H1 (cell line): Measurements from ENCODE around the gene PAX5. TPM values are rescaled to one million over a fixed set of nuclear protein-coding genes. Genes with fewer than 3 reads are reported as not detected.

Source experiments
- CTCF ChIA-PET: fragments of 300-600 bp; sonication (Branson Sonifier 250); formaldehyde crosslinking; loops from one replicate; lab custom pipeline; 2021; ENCODE audit not compliant: partially characterized antibody; lab: Charles Lee
- POLR2A ChIA-PET: fragments of 300-600 bp; sonication (Branson Sonifier 250); formaldehyde crosslinking; loops from one replicate; lab custom pipeline; 2021; ENCODE audit warnings: inconsistent platforms; ENCODE audit not compliant: partially characterized antibody; lab: Charles Lee
- DNase-seq, 2 experiments: peaks; one replicate each; pipeline versions ENCODE4 v3.0.0 to v3.0.0-alpha.2; 2010 to 2022; ENCODE audit warnings: low spot score in 2 of 2, low read depth in 1 of 2, mixed read lengths in 1 of 2
- FAIRE-seq: peaks from 2 replicates; lab custom pipeline; 2011; peaks lifted over from hg19 to GRCh38; lab: Jason Lieb, UNC
- H2AFZ ChIP-seq: 2 replicates; pipeline ENCODE4 v1.8.1; 2012; ENCODE audit warnings: low read length, inconsistent platforms
- H2AK5ac ChIP-seq: 2 replicates; pipeline ENCODE4 v1.6.1; 2013; ENCODE audit warnings: low read depth, low read length
- H2BK120ac ChIP-seq: replicated peaks from 2 replicates; pipeline ENCODE3; 2013; ENCODE audit warnings: low read depth, low read length, inconsistent platforms
- H2BK12ac ChIP-seq: 2 replicates; pipeline ENCODE4 v1.6.1; 2013; ENCODE audit warnings: low read depth, low read length
- H2BK15ac ChIP-seq: 2 replicates; pipeline ENCODE4 v1.6.1; 2013; ENCODE audit warnings: low read length
- H2BK20ac ChIP-seq: 2 replicates; pipeline ENCODE4 v1.6.1; 2013; ENCODE audit warnings: low read length
- H2BK5ac ChIP-seq: 2 replicates; pipeline ENCODE4 v1.6.1; 2013; ENCODE audit warnings: low read depth, low read length
- H3K14ac ChIP-seq: 2 replicates; pipeline ENCODE4 v1.6.1; 2013; ENCODE audit warnings: inconsistent platforms; ENCODE audit not compliant: insufficient read length
- H3K18ac ChIP-seq: 2 replicates; pipeline ENCODE4 v1.6.1; 2013; ENCODE audit warnings: low read length; ENCODE audit errors: extremely low read depth
- H3K23ac ChIP-seq: 2 replicates; pipeline ENCODE4 v1.6.1; 2013; ENCODE audit warnings: inconsistent platforms; ENCODE audit not compliant: insufficient read length
- H3K23me2 ChIP-seq: 2 replicates; pipeline ENCODE4 v1.6.1; 2013; ENCODE audit warnings: low read depth, low read length
- H3K27ac ChIP-seq: 2 replicates; pipeline ENCODE4 v1.6.1; 2011; ENCODE audit warnings: low read depth, low read length, inconsistent platforms
- H3K27me3 ChIP-seq, 4 experiments: replicated peaks in 1 of 4; 1 replicate in 1 of 4; 2 replicates in 3 of 4; pipeline versions ENCODE4 v1.6.1 to v1.8.1; 2011 to 2013; ENCODE audit warnings: low read length in 3 of 4, mild to moderate bottlenecking in 3 of 4, inconsistent platforms in 2 of 4, mixed read lengths in 2 of 4, moderate library complexity in 1 of 4; ENCODE audit not compliant: control insufficient read depth in 3 of 4, insufficient read depth in 3 of 4; ENCODE audit errors: extremely low read depth in 1 of 4
- H3K36me3 ChIP-seq, 4 experiments: 2 replicates each; pipeline versions ENCODE4 v1.6.1 to v1.8.1; 2011 to 2013; ENCODE audit warnings: mild to moderate bottlenecking in 4 of 4, low read length in 3 of 4, moderate library complexity in 2 of 4, control low read depth in 1 of 4, inconsistent platforms in 1 of 4; ENCODE audit not compliant: insufficient read depth in 4 of 4, control insufficient read depth in 2 of 4
- H3K4ac ChIP-seq: replicated peaks from 2 replicates; pipeline ENCODE3; 2013; ENCODE audit warnings: low read length, low read depth, mixed read lengths, inconsistent platforms; ENCODE audit not compliant: insufficient read length
- H3K4me1 ChIP-seq, 4 experiments: replicated peaks in 1 of 4; 1 replicate in 1 of 4; 2 replicates in 3 of 4; pipeline versions ENCODE4 v1.6.1 to v1.8.1; 2011 to 2013; ENCODE audit warnings: low read length in 3 of 4, inconsistent platforms in 2 of 4, mixed read lengths in 1 of 4; ENCODE audit not compliant: insufficient read depth in 4 of 4, control insufficient read depth in 3 of 4
- H3K4me2 ChIP-seq, 2 experiments: 2 replicates each; pipeline versions ENCODE4 v1.6.1 to v1.8.1; 2011 to 2013; ENCODE audit warnings: low read depth in 2 of 2, low read length in 2 of 2, control low read depth in 1 of 2, inconsistent platforms in 1 of 2, mild to moderate bottlenecking in 1 of 2; ENCODE audit not compliant: insufficient read depth in 1 of 2
- H3K4me3 ChIP-seq, 4 experiments: fragments of 200-600, 300-600 bp in 1 of 4; sonication (generic), shearing (Covaris generic), sonication (Bioruptor Twin) in 1 of 4; 2 replicates each; pipeline versions ENCODE4 v1.5.1 to v1.8.1; 2011 to 2016; ENCODE audit warnings: low read length in 4 of 4, low read depth in 3 of 4, control low read depth in 2 of 4, inconsistent platforms in 2 of 4, mild to moderate bottlenecking in 2 of 4, mixed read lengths in 1 of 4, moderate library complexity in 1 of 4; ENCODE audit not compliant: insufficient read depth in 2 of 4; ENCODE audit errors: extremely low read depth in 1 of 4
- H3K56ac ChIP-seq: replicated peaks from 2 replicates; pipeline ENCODE3; 2013; ENCODE audit warnings: low read depth, mild to moderate bottlenecking, mixed read lengths, low read length, inconsistent platforms; ENCODE audit not compliant: insufficient read length
- H3K79me1 ChIP-seq: 2 replicates; pipeline ENCODE4 v1.6.1; 2013; ENCODE audit warnings: low read depth, low read length, control low read depth
- H3K79me2 ChIP-seq, 2 experiments: 2 replicates each; pipeline versions ENCODE4 v1.6.1 to v1.8.1; 2012 to 2013; ENCODE audit warnings: low read length in 2 of 2, mild to moderate bottlenecking in 2 of 2, inconsistent platforms in 1 of 2; ENCODE audit not compliant: insufficient read depth in 2 of 2, control insufficient read depth in 1 of 2
- H3K9ac ChIP-seq, 4 experiments: replicated peaks in 1 of 4; 1 replicate in 1 of 4; 2 replicates in 3 of 4; pipeline versions ENCODE4 v1.6.1 to v1.8.1; 2011 to 2013; ENCODE audit warnings: low read depth in 3 of 4, low read length in 3 of 4, control low read depth in 2 of 4, mild to moderate bottlenecking in 2 of 4, moderate library complexity in 2 of 4, inconsistent platforms in 1 of 4; ENCODE audit errors: extremely low read depth in 1 of 4
- H3K9me3 ChIP-seq, 2 experiments: 2 replicates each; pipeline versions ENCODE4 v1.6.1 to v1.8.1; 2012 to 2013; ENCODE audit warnings: mild to moderate bottlenecking in 2 of 2, moderate library complexity in 2 of 2, control low read depth in 1 of 2, inconsistent platforms in 1 of 2, low read depth in 1 of 2, low read length in 1 of 2, mixed read lengths in 1 of 2; ENCODE audit not compliant: insufficient read depth in 2 of 2
- H4K20me1 ChIP-seq, 2 experiments: replicated peaks in 1 of 2; 2 replicates each; pipeline versions ENCODE3 to v1.8.1; 2011 to 2013; ENCODE audit warnings: inconsistent platforms in 2 of 2, low read length in 2 of 2, mild to moderate bottlenecking in 1 of 2; ENCODE audit not compliant: insufficient read depth in 2 of 2, control insufficient read depth in 1 of 2
- H4K5ac ChIP-seq: 2 replicates; pipeline ENCODE4 v1.6.1; 2013; ENCODE audit warnings: low read length, low read depth, mixed read lengths, inconsistent platforms; ENCODE audit not compliant: insufficient read length
- H4K8ac ChIP-seq: 2 replicates; pipeline ENCODE4 v1.8.0; 2013; ENCODE audit warnings: mild to moderate bottlenecking, moderate library complexity, low read length, inconsistent platforms; ENCODE audit not compliant: insufficient read depth; ENCODE audit errors: extremely low read depth
- H4K91ac ChIP-seq: replicated peaks from 2 replicates; pipeline ENCODE3; 2013; ENCODE audit warnings: low read length, mixed read lengths, inconsistent platforms; ENCODE audit not compliant: insufficient read length
- ATF3 ChIP-seq: IDR thresholded peaks from 2 replicates; pipeline ENCODE4 v1.6.1; 2011; ENCODE audit warnings: low read depth, mild to moderate bottlenecking, low read length; ENCODE audit not compliant: insufficient read depth
- CREB1 ChIP-seq: IDR thresholded peaks from 2 replicates; pipeline ENCODE4 v1.6.1; 2012; ENCODE audit warnings: inconsistent platforms
- EP300 ChIP-seq, 2 experiments: IDR thresholded peaks; 1 replicate in 1 of 2; 2 replicates in 1 of 2; pipeline ENCODE4 v1.6.1; 2011 to 2012; ENCODE audit warnings: low read depth in 2 of 2, low read length in 2 of 2, mild to moderate bottlenecking in 2 of 2, borderline replicate concordance in 1 of 2, inconsistent platforms in 1 of 2, moderate library complexity in 1 of 2
- HDAC6 ChIP-seq: IDR thresholded peaks from one replicate; pipeline ENCODE4 v1.7.1; 2012; ENCODE audit warnings: low read depth, mild to moderate bottlenecking, inconsistent platforms, low read length, moderate library complexity
- JUND ChIP-seq: IDR thresholded peaks from 2 replicates; pipeline ENCODE4 v1.6.1; 2011; ENCODE audit warnings: mild to moderate bottlenecking, improper control_type of control experiment, low read length
- PHF8 ChIP-seq: fragments of 200-600 bp; sonication (generic); conservative IDR thresholded peaks from 2 replicates; pipeline ENCODE4 v1.7.1; 2012; ENCODE audit warnings: low read depth, mild to moderate bottlenecking, inconsistent platforms, low read length, moderate library complexity
- POLR2AphosphoS5 ChIP-seq: IDR thresholded peaks from 2 replicates; pipeline ENCODE4 v1.6.1; 2011; ENCODE audit warnings: low read depth, low read length
- RNF2 ChIP-seq: fragments of 200-900, 300-1000 bp; sonication (generic); IDR thresholded peaks from 2 replicates; pipeline ENCODE4 v1.7.1; 2016; ENCODE audit warnings: borderline replicate concordance, low read depth, mild to moderate bottlenecking, antibody characterized with exemption, low read length; ENCODE audit not compliant: poor library complexity, severe bottlenecking; ENCODE audit errors: missing control alignments
- RXRA ChIP-seq: IDR thresholded peaks from 2 replicates; pipeline ENCODE4 v1.6.1; 2011; ENCODE audit warnings: low read depth, mild to moderate bottlenecking, low read length, moderate library complexity; ENCODE audit not compliant: insufficient read depth
- SIN3A ChIP-seq, 2 experiments: IDR thresholded peaks in 1 of 2; conservative IDR thresholded peaks in 1 of 2; 2 replicates each; pipeline ENCODE4 v1.6.1; 2011 to 2012; ENCODE audit warnings: low read length in 2 of 2, improper control_type of control experiment in 1 of 2, low read depth in 1 of 2, mild to moderate bottlenecking in 1 of 2
- YY1 ChIP-seq: IDR thresholded peaks from 2 replicates; pipeline ENCODE4 v1.6.1; 2011; ENCODE audit warnings: low read depth, mild to moderate bottlenecking, low read length
- WGBS, 2 experiments: shearing (Covaris generic) in 1 of 2; methylation state at CpG; one replicate each; pipeline versions ENCODE4 v1.1.6 to v1.1.7; 2013 to 2015; ENCODE audit warnings: low lambda C conversion rate in 2 of 2, mixed read lengths in 2 of 2, inconsistent platforms in 1 of 2, low coverage in 1 of 2, missing lambda C conversion rate in 1 of 2; ENCODE audit not compliant: insufficient replicate concordance in 2 of 2, insufficient coverage in 1 of 2, insufficient read length in 1 of 2; ENCODE audit errors: extremely low coverage in 1 of 2, missing lambda C conversion rate in 1 of 2; 5-methylcytosine and 5-hydroxymethylcytosine counted together
- polyA plus RNA-seq, 7 experiments: library from polyadenylated mRNA; depleted of rRNA in 3 of 7; stranded (reverse) in 5 of 7; unstranded in 2 of 7; fragments of >200 nt in 5 of 7; fragments of 200-250 nt in 2 of 7; gene quantifications; 1 replicate in 5 of 7; 2 replicates in 1 of 7; 4 replicates in 1 of 7; pipeline versions ENCODE4 v1.2.1 to v1.2.3, GENCODE V29; 2011 to 2013; ENCODE audit warnings: missing spikeins in 2 of 7, mixed read lengths in 2 of 7
- total RNA-seq: library from RNA; stranded (reverse); fragmentation: NEBNext Ultra II Directional; extraction: Animal tissue kit (Norgen Biotek cat#: 25700); gene quantifications from 2 replicates; pipeline ENCODE4 v1.2.1, GENCODE V29; 2021
- TF ChIP-seq, protein P1 (sequence below): IDR thresholded peaks from 2 replicates; pipeline ENCODE4 v1.6.1; 2011; ENCODE audit warnings: low read length, improper control_type of control experiment

The PAX5 gene
- total and polyA plus RNA-seq, 2 of the 8 experiments (the other 6 are each of a cell fraction or from before 2014, with no cell fraction given): 0.29 to 0.43 TPM

DNA sequence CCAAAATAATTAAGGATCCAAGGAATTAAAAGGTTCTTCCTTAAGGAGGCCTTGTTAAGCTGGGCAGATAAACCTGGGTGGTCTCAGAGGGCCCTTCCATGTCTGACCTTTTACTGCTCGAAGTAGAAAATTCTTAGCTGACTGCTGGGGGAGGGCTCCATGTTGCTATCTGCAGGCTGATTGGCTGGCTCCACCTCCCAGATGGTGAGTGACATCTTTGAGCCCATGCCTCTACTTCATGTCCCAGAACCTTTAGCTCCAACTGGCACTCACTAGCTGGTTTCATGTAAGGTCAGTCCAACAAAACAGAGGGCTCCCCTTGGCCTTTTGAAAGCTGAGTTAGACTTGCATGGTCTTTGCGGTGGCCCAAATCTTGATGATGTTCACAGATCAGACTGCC, 188.2 kb downstream of the PAX5 start:
- ChIA-PET POLR2A (interaction anchor here (0.6 to 1.0 kb wide), 2 partner anchors 14 to 30 kb away, joined by 3 read pairs; no protein-coding TSS in a partner anchor), CTCF (interaction anchor here (1.5 to 8.8 kb wide), 2 partner anchors 10 to 117 kb away, joined by 3 to 69 read pairs; no protein-coding TSS in a partner anchor)
- Histone ChIP-seq H3K4me1 (peaks cover 0 to 22% (median 12%) of the 10 kb centered on the region in 4 experiments; a peak in 6 of 7 replicates), H3K4me2 (no peak overlapping the region), H2BK120ac (no peak overlapping the region), H2BK5ac (no peak overlapping the region), H2BK15ac (no peak overlapping the region), H4K91ac (no peak overlapping the region), H3K23ac (no peak overlapping the region), H3K27me3 (no peaks in the 10 kb centered on the region; a peak in 1 of 7 replicates), H3K9me3 (no peaks in the 10 kb centered on the region), H3K4me3 (no peak overlapping the region), H2AFZ (no peak overlapping the region), H3K79me1 (no peaks in the 10 kb centered on the region), H4K8ac (no peak overlapping the region), H3K18ac (no peak overlapping the region), H3K4ac (no peak overlapping the region), H4K5ac (no peak overlapping the region), H3K56ac (no peak overlapping the region), H3K36me3 (no peaks in the 10 kb centered on the region), H3K79me2 (no peaks in the 10 kb centered on the region), H2AK5ac (no peak overlapping the region), H3K9ac (no peak overlapping the region), H3K27ac (no peak overlapping the region), H3K23me2 (peaks cover 3% of the 10 kb centered on the region), H4K20me1 (peaks cover 0 to 3% of the 10 kb centered on the region in 2 experiments), H2BK12ac (no peak overlapping the region), H3K14ac (no peak overlapping the region), H2BK20ac (no peak overlapping the region)
- WGBS, 2 experiments: 88% methylated on average over 2 of the region's 2 CpGs; no CpG with 5 or more reads in 1 of the 2 experiments
- no peak for DNase-seq
- no peak for FAIRE-seq
- TF ChIP-seq JUND (no peak), YY1 (no peak), EP300 (IDR thresholded peaks at IDR 0.05; ENCODE audit: borderline replicate concordance in 1 of 2, low read depth in 2 of 2, low read length in 2 of 2) (no peak), ATF3 (no peak), SIN3A (conservative IDR thresholded peaks at IDR 0.05 in 1 of 2, IDR thresholded peaks at IDR 0.05 in 1 of 2; ENCODE audit: low read depth in 1 of 2, low read length in 2 of 2) (no peak), POLR2AphosphoS5 (no peak), HDAC6 (no peak), RNF2 (no peak), RXRA (no peak), CREB1 (no peak), PHF8 (no peak)
- TF ChIP-seq, protein P1, sequence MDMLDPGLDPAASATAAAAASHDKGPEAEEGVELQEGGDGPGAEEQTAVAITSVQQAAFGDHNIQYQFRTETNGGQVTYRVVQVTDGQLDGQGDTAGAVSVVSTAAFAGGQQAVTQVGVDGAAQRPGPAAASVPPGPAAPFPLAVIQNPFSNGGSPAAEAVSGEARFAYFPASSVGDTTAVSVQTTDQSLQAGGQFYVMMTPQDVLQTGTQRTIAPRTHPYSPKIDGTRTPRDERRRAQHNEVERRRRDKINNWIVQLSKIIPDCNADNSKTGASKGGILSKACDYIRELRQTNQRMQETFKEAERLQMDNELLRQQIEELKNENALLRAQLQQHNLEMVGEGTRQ: no peak
